PC-3 (cell line): ENCODE data around the gene MAGI1.

ENCODE experiments used
- EZH2phosphoT487 ChIP-seq: fragments of 300-600 bp; sonication (generic); IDR thresholded peaks from 2 replicates; pipeline ENCODE4 v1.6.1; 2018; ENCODE audit warnings: mild to moderate bottlenecking, antibody characterized with exemption, low read length, borderline replicate concordance
- TF ChIP-seq, protein P1 (sequence below): fragments of 300-600 bp; sonication (generic); conservative IDR thresholded peaks from 2 replicates; pipeline ENCODE4 v1.5.1; 2017; ENCODE audit warnings: antibody characterized with exemption, low read depth, mild to moderate bottlenecking, low read length

DNA sequence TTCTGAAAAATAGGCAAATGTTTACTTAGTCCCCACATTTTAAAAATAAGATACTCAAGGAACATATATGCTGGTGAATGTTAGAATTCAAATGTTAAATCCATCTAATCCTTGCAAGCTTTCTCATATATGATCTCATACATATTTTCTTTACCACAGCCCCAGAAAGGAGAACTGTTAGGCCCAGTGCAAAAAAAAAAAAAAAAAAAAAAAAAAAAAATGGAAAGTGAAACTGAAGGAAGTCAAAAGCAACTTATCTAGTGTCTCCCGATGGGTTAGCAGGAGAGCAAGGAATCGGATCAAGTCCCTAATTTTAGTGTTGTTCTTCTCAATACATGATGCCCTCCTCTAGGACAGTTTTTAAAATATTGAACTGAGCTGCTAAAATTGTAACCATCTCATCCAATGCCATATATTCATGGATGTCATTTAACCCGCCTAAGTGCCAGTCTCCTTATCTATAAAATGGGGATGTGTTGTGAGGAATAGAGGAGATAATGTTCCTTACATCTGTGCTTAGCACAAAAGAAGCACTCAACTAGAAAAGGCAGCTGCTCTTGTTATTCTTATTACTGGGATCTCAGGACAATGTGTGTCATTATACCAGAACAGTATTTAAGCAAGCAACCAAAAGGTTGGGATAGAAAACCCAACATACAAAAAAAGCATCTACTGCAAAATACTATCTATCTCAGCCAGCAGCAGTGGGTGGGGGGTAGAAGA is 279.7 kb downstream of the MAGI1 start:
- TF ChIP-seq, protein P1, sequence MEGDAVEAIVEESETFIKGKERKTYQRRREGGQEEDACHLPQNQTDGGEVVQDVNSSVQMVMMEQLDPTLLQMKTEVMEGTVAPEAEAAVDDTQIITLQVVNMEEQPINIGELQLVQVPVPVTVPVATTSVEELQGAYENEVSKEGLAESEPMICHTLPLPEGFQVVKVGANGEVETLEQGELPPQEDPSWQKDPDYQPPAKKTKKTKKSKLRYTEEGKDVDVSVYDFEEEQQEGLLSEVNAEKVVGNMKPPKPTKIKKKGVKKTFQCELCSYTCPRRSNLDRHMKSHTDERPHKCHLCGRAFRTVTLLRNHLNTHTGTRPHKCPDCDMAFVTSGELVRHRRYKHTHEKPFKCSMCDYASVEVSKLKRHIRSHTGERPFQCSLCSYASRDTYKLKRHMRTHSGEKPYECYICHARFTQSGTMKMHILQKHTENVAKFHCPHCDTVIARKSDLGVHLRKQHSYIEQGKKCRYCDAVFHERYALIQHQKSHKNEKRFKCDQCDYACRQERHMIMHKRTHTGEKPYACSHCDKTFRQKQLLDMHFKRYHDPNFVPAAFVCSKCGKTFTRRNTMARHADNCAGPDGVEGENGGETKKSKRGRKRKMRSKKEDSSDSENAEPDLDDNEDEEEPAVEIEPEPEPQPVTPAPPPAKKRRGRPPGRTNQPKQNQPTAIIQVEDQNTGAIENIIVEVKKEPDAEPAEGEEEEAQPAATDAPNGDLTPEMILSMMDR = no peak
- TF ChIP-seq EZH2phosphoT487 = no peak
